ENCODE data around the gene RAB31. TPM values are rescaled to one million over a fixed set of nuclear protein-coding genes. Genes with fewer than 3 reads are reported as not detected.

RAB31 gene
- polyA plus RNA-seq, 1 experiment: 37.2 TPM

DNA sequence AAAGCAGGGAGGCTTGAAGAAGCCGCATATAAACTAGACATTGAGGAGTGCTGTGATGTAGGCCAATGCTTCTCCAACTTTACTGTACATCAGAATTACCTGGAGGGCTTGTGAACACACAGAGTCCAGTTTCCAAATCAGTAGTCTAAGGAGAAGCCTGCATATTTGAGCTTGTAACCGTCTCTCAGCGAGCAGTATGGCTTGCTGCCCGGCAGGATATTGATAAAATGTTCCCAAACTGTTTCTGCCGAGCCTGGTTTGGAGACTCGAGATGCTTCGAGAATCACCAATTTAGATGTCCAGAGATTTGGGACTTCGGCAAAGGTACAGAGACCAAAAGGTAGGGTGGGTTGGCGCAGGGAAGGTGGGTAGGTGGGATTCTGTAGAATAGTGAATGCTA is 11.0 kb upstream of the RAB31 start:
- Histone ChIP-seq H3K27me3 (ENCODE audit: control insufficient read depth, insufficient read depth, low read length) (0 out of 2 replicates have a peak, but pooled peaks cover 2% of the 10 kb centered on the region), H3K4me3 (ENCODE audit: low read depth, low read length) (no peak overlapping the region), H3K36me3 (ENCODE audit: control insufficient read depth, insufficient read depth, low read length) (no peaks in the 10 kb centered on the region)
- CTCF ChIA-PET: interaction anchor here (1.1 kb wide), 1 partner anchor 9 kb away, joined by 6 read pairs; no protein-coding TSS in a partner anchor
- DNase-seq (ENCODE audit: low read depth): no peak
- TF ChIP-seq, protein P1, sequence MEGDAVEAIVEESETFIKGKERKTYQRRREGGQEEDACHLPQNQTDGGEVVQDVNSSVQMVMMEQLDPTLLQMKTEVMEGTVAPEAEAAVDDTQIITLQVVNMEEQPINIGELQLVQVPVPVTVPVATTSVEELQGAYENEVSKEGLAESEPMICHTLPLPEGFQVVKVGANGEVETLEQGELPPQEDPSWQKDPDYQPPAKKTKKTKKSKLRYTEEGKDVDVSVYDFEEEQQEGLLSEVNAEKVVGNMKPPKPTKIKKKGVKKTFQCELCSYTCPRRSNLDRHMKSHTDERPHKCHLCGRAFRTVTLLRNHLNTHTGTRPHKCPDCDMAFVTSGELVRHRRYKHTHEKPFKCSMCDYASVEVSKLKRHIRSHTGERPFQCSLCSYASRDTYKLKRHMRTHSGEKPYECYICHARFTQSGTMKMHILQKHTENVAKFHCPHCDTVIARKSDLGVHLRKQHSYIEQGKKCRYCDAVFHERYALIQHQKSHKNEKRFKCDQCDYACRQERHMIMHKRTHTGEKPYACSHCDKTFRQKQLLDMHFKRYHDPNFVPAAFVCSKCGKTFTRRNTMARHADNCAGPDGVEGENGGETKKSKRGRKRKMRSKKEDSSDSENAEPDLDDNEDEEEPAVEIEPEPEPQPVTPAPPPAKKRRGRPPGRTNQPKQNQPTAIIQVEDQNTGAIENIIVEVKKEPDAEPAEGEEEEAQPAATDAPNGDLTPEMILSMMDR (IDR thresholded peaks at IDR 0.05; ENCODE audit: insufficient read depth, low read depth, low read length): no peak
- POLR2A ChIA-PET: interaction anchor here (0.8 kb wide), 1 partner anchor 77 kb away, joined by 3 read pairs; no protein-coding TSS in a partner anchor

DNA sequence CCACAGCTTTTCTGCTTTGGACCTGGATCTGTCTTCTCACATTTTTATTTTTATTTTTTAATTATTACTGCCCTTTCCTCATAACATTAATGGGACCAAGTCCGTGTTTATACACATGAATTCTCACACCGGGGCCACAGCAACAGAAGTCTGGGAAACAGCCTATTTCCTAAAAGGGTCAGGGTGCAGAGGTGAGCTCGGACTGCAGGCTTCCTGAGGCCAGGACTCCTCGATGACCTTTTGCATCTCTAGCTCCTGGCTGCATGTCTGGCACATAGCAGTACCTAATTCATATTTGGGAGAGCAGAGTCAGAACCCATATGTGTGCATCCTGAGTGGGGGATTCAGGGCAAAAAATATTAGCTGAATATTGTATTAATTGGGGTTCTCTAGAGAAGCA is 9.6 kb upstream of the RAB31 start:
- Histone ChIP-seq H3K4me3 (ENCODE audit: low read depth, low read length) (no peak overlapping the region), H3K36me3 (ENCODE audit: control insufficient read depth, insufficient read depth, low read length) (no peaks in the 10 kb centered on the region), H3K27me3 (ENCODE audit: control insufficient read depth, insufficient read depth, low read length) (0 out of 2 replicates have a peak, but pooled peaks cover 2% of the 10 kb centered on the region)
- DNase-seq (ENCODE audit: low read depth): no peak
- CTCF ChIA-PET: no interaction called here
- TF ChIP-seq, protein P1 (IDR thresholded peaks at IDR 0.05; ENCODE audit: insufficient read depth, low read depth, low read length): no peak
- POLR2A ChIA-PET: no interaction called here

DNA sequence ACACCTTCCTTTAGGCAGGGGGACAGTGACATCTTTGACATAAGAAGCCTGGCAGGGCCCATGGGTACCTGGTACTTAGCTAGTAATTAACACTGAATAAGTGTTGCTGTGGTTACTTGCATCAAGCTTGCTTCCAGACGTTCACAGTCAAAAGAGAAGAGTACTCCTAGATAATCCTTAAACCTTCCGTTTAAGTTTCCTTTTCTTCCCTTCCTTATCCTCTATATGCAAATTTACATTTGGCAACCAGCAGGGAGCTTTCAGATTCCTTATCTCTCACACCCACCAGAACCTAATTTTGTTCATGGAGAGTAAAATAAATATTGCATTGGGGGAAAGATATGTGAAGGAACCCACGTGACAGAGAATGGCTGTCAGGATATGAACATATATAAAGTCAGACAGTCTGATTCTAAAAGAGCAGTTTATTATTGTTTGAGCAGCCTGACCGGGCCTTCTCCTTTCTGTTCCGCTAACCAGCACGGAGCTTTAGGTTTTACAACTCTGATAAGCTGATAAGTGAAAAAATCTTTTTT is 7.8 kb upstream of the RAB31 start:
- DNase-seq (ENCODE audit: low read depth): no peak
- POLR2A ChIA-PET: no interaction called here
- TF ChIP-seq, protein P1 (IDR thresholded peaks at IDR 0.05; ENCODE audit: insufficient read depth, low read depth, low read length): no peak
- no peaks in the 10 kb centered on the region for H3K27me3 ChIP-seq (ENCODE audit: control insufficient read depth, insufficient read depth, low read length)
- CTCF ChIA-PET: interaction anchor here (0.6 to 1.8 kb wide), 2 partner anchors 17 to 424 kb away, joined by 3 to 4 read pairs; no protein-coding TSS in a partner anchor
- H3K4me3 ChIP-seq (ENCODE audit: low read depth, low read length): no peak overlapping the region
- H3K36me3 ChIP-seq (ENCODE audit: control insufficient read depth, insufficient read depth, low read length): no peaks in the 10 kb centered on the region

DNA sequence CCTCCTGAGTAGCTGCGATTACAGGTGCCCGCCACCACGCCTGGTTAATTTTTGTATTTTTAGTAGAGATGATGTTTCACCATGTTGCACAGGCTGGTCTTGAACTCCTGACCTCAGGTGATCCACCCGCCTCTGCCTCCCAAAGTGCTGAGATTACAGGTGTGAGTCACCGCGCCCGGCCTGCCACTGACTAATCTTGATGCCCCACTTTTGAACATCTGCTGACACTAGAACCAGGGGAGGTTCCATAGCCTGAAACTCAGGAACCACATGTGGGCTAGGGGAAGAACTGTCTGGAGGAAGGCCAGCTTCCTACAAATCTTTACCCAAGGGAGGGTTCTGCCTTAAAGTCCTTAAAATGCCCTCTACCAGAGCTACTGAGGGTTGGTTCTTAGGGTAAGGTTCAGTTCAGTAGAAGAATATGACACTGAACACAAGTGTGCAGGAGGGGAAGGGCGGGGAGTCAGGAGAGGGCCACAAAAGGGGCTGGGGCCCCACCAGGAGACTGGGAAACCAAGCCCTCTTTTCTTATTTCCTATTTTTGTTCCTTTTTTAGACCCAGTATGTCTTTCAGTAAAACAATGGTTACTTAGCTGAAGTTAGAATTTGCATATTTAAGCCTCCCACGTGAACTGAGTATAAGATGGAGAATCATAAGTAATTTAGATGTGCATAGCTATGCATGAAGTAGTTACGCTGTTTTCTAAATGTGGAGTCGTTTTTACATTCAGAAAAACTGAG is 6.3 kb upstream of the RAB31 start:
- Histone ChIP-seq H3K4me3 (ENCODE audit: low read depth, low read length) (no peak overlapping the region), H3K36me3 (ENCODE audit: control insufficient read depth, insufficient read depth, low read length) (no peaks in the 10 kb centered on the region), H3K27me3 (ENCODE audit: control insufficient read depth, insufficient read depth, low read length) (no peaks in the 10 kb centered on the region)
- DNase-seq (ENCODE audit: low read depth): no peak
- POLR2A ChIA-PET: no interaction called here
- CTCF ChIA-PET: no interaction called here
- TF ChIP-seq, protein P1 (IDR thresholded peaks at IDR 0.05; ENCODE audit: insufficient read depth, low read depth, low read length): no peak

DNA sequence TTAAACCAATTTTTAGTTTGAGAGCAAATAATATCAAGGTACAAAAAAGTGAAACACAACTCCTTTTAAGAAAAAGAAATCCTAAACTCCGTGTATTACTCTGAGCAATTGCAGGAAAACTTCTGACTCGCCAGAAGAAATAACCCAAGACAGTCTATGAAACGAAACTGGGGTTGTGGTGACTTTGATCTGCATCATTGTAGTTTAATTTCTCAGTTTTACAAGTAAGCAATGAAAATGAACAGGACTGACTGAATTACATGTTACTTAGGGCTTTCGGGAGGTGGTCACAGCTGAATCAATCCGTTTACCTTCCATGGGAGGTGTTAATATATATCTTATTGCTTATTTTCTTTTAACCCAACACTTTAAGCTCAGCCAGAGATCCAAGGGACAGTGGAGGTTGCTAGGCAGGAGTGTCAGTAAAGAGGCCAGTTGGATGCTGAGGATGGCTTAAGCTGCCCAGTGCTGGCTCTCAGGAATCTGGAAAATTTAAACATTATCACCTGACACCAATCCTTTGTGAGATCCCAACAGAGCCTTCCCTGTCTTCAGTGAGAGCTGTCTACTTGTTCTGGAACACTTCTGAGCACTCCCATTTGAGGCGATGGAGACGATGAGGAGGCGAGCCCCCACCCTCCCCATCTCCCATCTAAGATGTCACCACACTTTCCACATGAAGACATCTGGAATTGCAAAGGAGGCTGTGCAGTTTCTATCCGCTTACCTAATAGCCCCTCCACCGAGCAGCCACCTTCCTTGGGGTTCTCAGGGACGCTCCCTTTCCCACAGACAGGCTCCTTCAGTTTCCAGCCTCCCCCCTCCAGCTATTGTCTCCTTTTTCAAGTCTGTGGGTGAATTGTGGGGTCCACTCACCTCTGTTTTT is 3.6 kb upstream of the RAB31 start:
- no peak for DNase-seq (ENCODE audit: low read depth)
- Histone ChIP-seq H3K27me3 (ENCODE audit: control insufficient read depth, insufficient read depth, low read length) (no peaks in the 10 kb centered on the region), H3K36me3 (ENCODE audit: control insufficient read depth, insufficient read depth, low read length) (no peaks in the 10 kb centered on the region), H3K4me3 (ENCODE audit: low read depth, low read length) (no peak overlapping the region)
- CTCF ChIA-PET: no interaction called here
- TF ChIP-seq, protein P1 (IDR thresholded peaks at IDR 0.05; ENCODE audit: insufficient read depth, low read depth, low read length): no peak
- POLR2A ChIA-PET: no interaction called here
